HepG2 (cell line): ENCODE results near the gene TGFB2. TPM values are rescaled to one million over a fixed set of nuclear protein-coding genes. Genes with fewer than 3 reads are reported as not detected.

ENCODE experiments used
- ATAC-seq: fragments of 200-7000 bp; cut with Tn5 transposase; 3 replicates; pipeline ENCODE4 v1.9.1; 2020; ENCODE audit warnings: mild to moderate bottlenecking, moderate library complexity
- BruUV-seq: library from RNA; stranded (reverse); fragments of 400-500 nt; replicated peaks from 2 replicates; lab custom pipeline; 2021; lab: Mats Ljungman, UMichigan
- CTCF ChIA-PET: fragments of 300-600 bp; formaldehyde crosslinking; extraction: SDS; loops from one replicate; lab custom pipeline; 2021; ENCODE audit warnings: low total read pairs, inconsistent platforms, low intra/inter-chr PET ratio; lab: Yijun Ruan, JAX
- POLR2A ChIA-PET: fragments of 350-600 bp; sonication (Branson Sonifier 250); formaldehyde crosslinking; loops from one replicate; lab custom pipeline; 2020; ENCODE audit warnings: antibody characterized with exemption, inconsistent platforms; lab: Yijun Ruan, JAX
- DNase-seq: peaks from one replicate; pipeline ENCODE4 v3.0.0-alpha.2; 2015; ENCODE audit warnings: low spot score
- FAIRE-seq: peaks from 3 replicates; lab custom pipeline; 2011; peaks lifted over from hg19 to GRCh38; lab: Jason Lieb, UNC
- H2AFZ ChIP-seq: one replicate; pipeline ENCODE4 v1.6.1; 2011; ENCODE audit warnings: low read length, inconsistent platforms
- H3K27ac ChIP-seq: fragments of 300-600 bp; 3 replicates; pipeline ENCODE4 v1.8.0; 2011; ENCODE audit warnings: mixed run types, mild to moderate bottlenecking, mixed read lengths, low read length, inconsistent platforms; ENCODE audit not compliant: insufficient read depth; ENCODE audit errors: extremely low read length
- H3K27me3 ChIP-seq, 2 experiments: fragments of 200-600 bp in 1 of 2; 2 replicates in 1 of 2; 3 replicates in 1 of 2; pipeline versions ENCODE4 v1.6.0 to v1.8.0; 2011; ENCODE audit warnings: low read length in 2 of 2, mild to moderate bottlenecking in 2 of 2, moderate library complexity in 2 of 2, inconsistent platforms in 1 of 2; ENCODE audit not compliant: insufficient read depth in 2 of 2, control insufficient read depth in 1 of 2
- H3K36me3 ChIP-seq, 2 experiments: fragments of 200-600 bp in 1 of 2; replicated peaks in 1 of 2; 2 replicates in 1 of 2; 3 replicates in 1 of 2; pipeline versions ENCODE4 v1.5.1 to v1.8.0; 2011; ENCODE audit warnings: low read length in 2 of 2, inconsistent platforms in 1 of 2; ENCODE audit not compliant: insufficient read depth in 2 of 2, control insufficient read depth in 1 of 2
- H3K4me1 ChIP-seq: 2 replicates; pipeline ENCODE4 v1.5.1; 2012; ENCODE audit warnings: low read length, inconsistent platforms; ENCODE audit not compliant: insufficient read depth
- H3K4me2 ChIP-seq: 2 replicates; pipeline ENCODE4 v1.6.0; 2011; ENCODE audit warnings: low read depth, low read length, inconsistent platforms
- H3K4me3 ChIP-seq, 3 experiments: fragments of 200-600 bp in 1 of 3; sonication (generic), shearing (Covaris generic) in 1 of 3; replicated peaks in 1 of 3; 2 replicates each; pipeline ENCODE4 v1.5.1; 2011 to 2016; ENCODE audit warnings: low read length in 3 of 3, inconsistent platforms in 2 of 3, low read depth in 2 of 3, mild to moderate bottlenecking in 2 of 3, control low read depth in 1 of 3, mixed read lengths in 1 of 3; ENCODE audit not compliant: insufficient read depth in 1 of 3
- H3K79me2 ChIP-seq: one replicate; pipeline ENCODE4 v1.6.1; 2011; ENCODE audit warnings: low read length, inconsistent platforms; ENCODE audit not compliant: insufficient read depth
- H3K9ac ChIP-seq: 2 replicates; pipeline ENCODE4 v1.6.0; 2011; ENCODE audit warnings: mild to moderate bottlenecking, low read depth, low read length, inconsistent platforms; ENCODE audit not compliant: insufficient read depth
- H3K9me3 ChIP-seq: 2 replicates; pipeline ENCODE4 v1.5.1; 2012; ENCODE audit warnings: mild to moderate bottlenecking, low read length
- H4K20me1 ChIP-seq: 2 replicates; pipeline ENCODE4 v1.6.0; 2011; ENCODE audit warnings: inconsistent platforms, mild to moderate bottlenecking, low read length, moderate library complexity; ENCODE audit not compliant: insufficient read depth
- EHMT2 ChIP-seq: fragments of 200-600 bp; sonication (generic); IDR thresholded peaks from 2 replicates; pipeline ENCODE4 v1.7.0; 2017; ENCODE audit warnings: antibody characterized with exemption, low read depth, low read length, borderline replicate concordance
- HES4 ChIP-seq: sonication (generic); formaldehyde crosslinking; IDR thresholded peaks from 2 replicates; pipeline ENCODE4 v1.9.0; 2021; ENCODE audit warnings: mild to moderate bottlenecking, missing genetic modification reagents, borderline replicate concordance
- ISX ChIP-seq: sonication (generic); formaldehyde crosslinking; conservative IDR thresholded peaks from 2 replicates; pipeline ENCODE4 v1.5.0; 2020; ENCODE audit warnings: missing genetic modification reagents
- NR1H2 ChIP-seq: sonication (generic); formaldehyde crosslinking; IDR thresholded peaks from 2 replicates; pipeline ENCODE4 v1.8.1; 2022; ENCODE audit warnings: low read depth, missing genetic modification reagents, borderline replicate concordance
- PAX8 ChIP-seq: sonication (generic); formaldehyde crosslinking; IDR thresholded peaks from 2 replicates; pipeline ENCODE4 v1.8.0; 2022; ENCODE audit warnings: mild to moderate bottlenecking, missing genetic modification reagents, borderline replicate concordance
- PRPF4 ChIP-seq: fragments of 200-400 bp; formaldehyde crosslinking; IDR thresholded peaks from 2 replicates; pipeline ENCODE4 v1.6.1; 2016; ENCODE audit warnings: low read length, low read depth; ENCODE audit not compliant: poor library complexity, severe bottlenecking
- RBFOX2 ChIP-seq: fragments of 200-400 bp; formaldehyde crosslinking; IDR thresholded peaks from 2 replicates; pipeline ENCODE4 v1.6.1; 2017; ENCODE audit warnings: low read depth, mild to moderate bottlenecking, low read length
- RFX3 ChIP-seq: IDR thresholded peaks from 2 replicates; pipeline ENCODE4 v1.6.1; 2016; ENCODE audit warnings: missing biosample characterization, missing genetic modification reagents
- TARDBP ChIP-seq: sonication (generic); formaldehyde crosslinking; IDR thresholded peaks from 2 replicates; pipeline ENCODE4 v1.8.0; 2022; ENCODE audit warnings: mild to moderate bottlenecking, missing genetic modification reagents
- YEATS2 ChIP-seq: sonication (generic); formaldehyde crosslinking; IDR thresholded peaks from 2 replicates; pipeline ENCODE4 v1.4.0; 2020; ENCODE audit warnings: missing genetic modification reagents, borderline replicate concordance
- ZNF546 ChIP-seq: sonication (generic); formaldehyde crosslinking; conservative IDR thresholded peaks from 2 replicates; pipeline ENCODE4 v1.8.1; 2023; ENCODE audit warnings: mild to moderate bottlenecking, missing genetic modification reagents
- ZNF577 ChIP-seq: sonication (generic); formaldehyde crosslinking; IDR thresholded peaks from 2 replicates; pipeline ENCODE4 v1.4.0; 2020; ENCODE audit warnings: mild to moderate bottlenecking, low read depth, missing genetic modification reagents, borderline replicate concordance
- WGBS: methylation state at CpG from one replicate; pipeline ENCODE4 v1.1.6; 2017; ENCODE audit warnings: low lambda C conversion rate; 5-methylcytosine and 5-hydroxymethylcytosine counted together
- in situ Hi-C: cut with HindIII; loops from 2 replicates; pipeline ENCODE4 v1.10.0; 2017; ENCODE audit warnings: low pct_unique_long_range_greater_than_20kb; ENCODE audit not compliant: extremely low pct_ligation_motif_present
- intact Hi-C: fragments of 100-400 bp; cut with micrococcal nuclease; formaldehyde crosslinking; loops from one replicate; pipeline ENCODE4 v1.10.0; 2022; ENCODE audit not compliant: unreplicated experiment
- polyA plus RNA-seq, 8 experiments: library from polyadenylated mRNA; depleted of rRNA in 3 of 8; stranded (reverse) in 7 of 8; unstranded in 1 of 8; fragments of >200 nt; fragmentation: Illumina TruSeq in 4 of 8; extraction: Trizol in 4 of 8; gene quantifications; 2 replicates each; pipeline versions ENCODE4 v1.2.1 to v1.2.3, GENCODE V29; 2011 to 2016; ENCODE audit warnings: low read depth in 4 of 8, missing spikeins in 1 of 8, mixed read lengths in 1 of 8; ENCODE audit not compliant: insufficient read depth in 1 of 8
- total RNA-seq, 5 experiments: library from RNA; depleted of rRNA; stranded (reverse); fragments of >200 nt; fragmentation: Illumina TruSeq; extraction: Trizol; gene quantifications; 2 replicates each; pipeline ENCODE4 v1.2.3, GENCODE V29; 2016; ENCODE audit warnings: low read depth in 1 of 5
- TF ChIP-seq, protein P1 (sequence below): sonication (generic); formaldehyde crosslinking; IDR thresholded peaks from 2 replicates; pipeline ENCODE4 v1.9.0; 2021; ENCODE audit warnings: missing genetic modification reagents, borderline replicate concordance
- TF ChIP-seq, protein P2 (sequence below): sonication (generic); formaldehyde crosslinking; IDR thresholded peaks from 2 replicates; pipeline ENCODE4 v1.4.0; 2020; ENCODE audit warnings: missing genetic modification reagents, mild to moderate bottlenecking, borderline replicate concordance

Gene TGFB2
- total and polyA plus RNA-seq, 2 of the 13 experiments (the other 11 are each of a cell fraction or from before 2014, with no cell fraction given) = 0.07 TPM; not detected in 1

GRCh38 chr1:218351391-218352074, 6.4 kb downstream of the TGFB2 start:
- Histone ChIP-seq H3K27me3 (peaks cover 0 to 21% of the 10 kb centered on the region in 2 experiments; a peak in 3 of 5 replicates), H3K79me2 (no peaks in the 10 kb centered on the region), H3K27ac (no peak overlapping the region), H3K9me3 (no peaks in the 10 kb centered on the region), H3K4me2 (no peak overlapping the region), H4K20me1 (no peaks in the 10 kb centered on the region), H3K9ac (no peak overlapping the region), H3K4me3 (no peak overlapping the region), H2AFZ (no peak overlapping the region), H3K36me3 (no peaks in the 10 kb centered on the region), H3K4me1 (peaks cover 11% of the 10 kb centered on the region)
- DNase-seq (no peak), ATAC-seq (peak; percentile 32; the same call in 1 of the 3 replicates), FAIRE-seq (no peak)
- CTCF ChIA-PET = no interaction called here
- intact Hi-C loops (no loop called here), in situ Hi-C loops (loop anchor here (25.0 kb wide), 1 partner anchor 961 kb away; no protein-coding TSS in a partner anchor)
- TF ChIP-seq RBFOX2 (no peak), ZNF577 (CRISPR knock-in tag) (no peak), RFX3 (no peak)
- 44% methylated on average over 9 of the region's 10 CpGs for WGBS
- no TSS peak for BruUV-seq
- POLR2A ChIA-PET = no interaction called here

DNA sequence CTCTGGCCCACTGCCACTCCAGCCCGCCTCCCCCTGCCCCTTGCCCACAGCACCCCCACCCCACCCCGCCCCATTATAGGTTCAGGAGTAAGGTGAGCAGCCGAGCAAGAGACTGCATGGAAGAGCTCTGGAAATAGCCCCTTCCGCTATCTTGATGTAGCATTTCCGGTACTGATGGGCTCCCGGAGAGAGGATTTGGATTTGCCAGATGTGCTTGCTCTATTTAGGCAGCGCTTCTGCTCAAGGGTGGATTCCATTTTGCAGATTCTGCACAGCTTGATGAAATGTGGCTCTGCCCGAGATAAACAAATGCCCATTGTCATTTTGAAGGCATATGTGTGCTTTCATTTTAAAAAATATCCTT, 6.9 kb downstream of the TGFB2 start:
- H3K27ac ChIP-seq = no peak overlapping the region
- POLR2A ChIA-PET = no interaction called here
- H2AFZ ChIP-seq = no peak overlapping the region
- H3K4me2 ChIP-seq = no peak overlapping the region
- CTCF ChIA-PET = no interaction called here
- no peak overlapping the region for H3K4me3 ChIP-seq
- FAIRE-seq = no peak
- H4K20me1 ChIP-seq = no peaks in the 10 kb centered on the region
- intact Hi-C loops = no loop called here
- ATAC-seq = no peak
- BruUV-seq = no TSS peak
- peaks cover 0 to 16% of the 10 kb centered on the region in 2 experiments; a peak in 2 of 5 replicates for H3K27me3 ChIP-seq
- 58% methylated on average over 2 of the region's 8 CpGs for WGBS
- H3K9ac ChIP-seq = no peak overlapping the region
- peaks cover 6% of the 10 kb centered on the region for H3K4me1 ChIP-seq
- H3K79me2 ChIP-seq = no peaks in the 10 kb centered on the region
- no peaks in the 10 kb centered on the region for H3K36me3 ChIP-seq
- in situ Hi-C loops = loop anchor here (25.0 kb wide), 1 partner anchor 960 kb away; no protein-coding TSS in a partner anchor
- DNase-seq = no peak
- no peaks in the 10 kb centered on the region for H3K9me3 ChIP-seq
- TF ChIP-seq ISX (no peak), EHMT2 (no peak), ZNF546 (no peak), YEATS2 (no peak), PAX8 (CRISPR knock-in tag) (no peak), HES4 (CRISPR knock-in tag) (no peak), PRPF4 (no peak), NR1H2 (CRISPR knock-in tag) (no peak), TARDBP (CRISPR knock-in tag) (no peak)
- TF ChIP-seq, protein P1, sequence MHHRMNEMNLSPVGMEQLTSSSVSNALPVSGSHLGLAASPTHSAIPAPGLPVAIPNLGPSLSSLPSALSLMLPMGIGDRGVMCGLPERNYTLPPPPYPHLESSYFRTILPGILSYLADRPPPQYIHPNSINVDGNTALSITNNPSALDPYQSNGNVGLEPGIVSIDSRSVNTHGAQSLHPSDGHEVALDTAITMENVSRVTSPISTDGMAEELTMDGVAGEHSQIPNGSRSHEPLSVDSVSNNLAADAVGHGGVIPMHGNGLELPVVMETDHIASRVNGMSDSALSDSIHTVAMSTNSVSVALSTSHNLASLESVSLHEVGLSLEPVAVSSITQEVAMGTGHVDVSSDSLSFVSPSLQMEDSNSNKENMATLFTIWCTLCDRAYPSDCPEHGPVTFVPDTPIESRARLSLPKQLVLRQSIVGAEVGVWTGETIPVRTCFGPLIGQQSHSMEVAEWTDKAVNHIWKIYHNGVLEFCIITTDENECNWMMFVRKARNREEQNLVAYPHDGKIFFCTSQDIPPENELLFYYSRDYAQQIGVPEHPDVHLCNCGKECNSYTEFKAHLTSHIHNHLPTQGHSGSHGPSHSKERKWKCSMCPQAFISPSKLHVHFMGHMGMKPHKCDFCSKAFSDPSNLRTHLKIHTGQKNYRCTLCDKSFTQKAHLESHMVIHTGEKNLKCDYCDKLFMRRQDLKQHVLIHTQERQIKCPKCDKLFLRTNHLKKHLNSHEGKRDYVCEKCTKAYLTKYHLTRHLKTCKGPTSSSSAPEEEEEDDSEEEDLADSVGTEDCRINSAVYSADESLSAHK = no peak
- TF ChIP-seq, protein P2, sequence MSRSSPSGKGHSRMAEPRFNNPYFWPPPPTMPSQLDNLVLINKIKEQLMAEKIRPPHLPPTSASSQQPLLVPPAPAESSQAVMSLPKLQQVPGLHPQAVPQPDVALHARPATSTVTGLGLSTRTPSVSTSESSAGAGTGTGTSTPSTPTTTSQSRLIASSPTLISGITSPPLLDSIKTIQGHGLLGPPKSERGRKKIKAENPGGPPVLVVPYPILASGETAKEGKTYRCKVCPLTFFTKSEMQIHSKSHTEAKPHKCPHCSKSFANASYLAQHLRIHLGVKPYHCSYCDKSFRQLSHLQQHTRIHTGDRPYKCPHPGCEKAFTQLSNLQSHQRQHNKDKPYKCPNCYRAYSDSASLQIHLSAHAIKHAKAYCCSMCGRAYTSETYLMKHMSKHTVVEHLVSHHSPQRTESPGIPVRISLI = no peak
